Testis (tissue), 2 donors: Measurements from ENCODE around the gene CADM1.

Experiments used
- CTCF ChIP-seq, 3 experiments: fragments of 450-650 bp in 2 of 3; fragments of 200-600 bp in 1 of 3; sonication (generic) in 1 of 3; IDR thresholded peaks; one replicate each; pipeline ENCODE4 v1.5.1; 2016 to 2019; ENCODE audit warnings: antibody characterized with exemption in 3 of 3, mild to moderate bottlenecking in 2 of 3, moderate library complexity in 1 of 3
- POLR2A ChIP-seq: fragments of 450-650 bp; IDR thresholded peaks from one replicate; pipeline ENCODE4 v1.6.1; 2017; ENCODE audit warnings: antibody characterized with exemption, mild to moderate bottlenecking, moderate library complexity

- TF ChIP-seq CTCF (IDR thresholded peaks at IDR 0.05) (no peak), POLR2A (no peak)
Measured at GRCh38 chr11:115166820-115167219, 337.4 kb downstream of the CADM1 start.
